MM.1S (cell line): Measurements from ENCODE around the gene TMEM38B.

Source experiments
- DNase-seq: peaks from one replicate; pipeline ENCODE4 v3.0.0-alpha.2; 2015
- H2AFZ ChIP-seq: fragments of 300-600 bp; sonication (generic); 2 replicates; pipeline ENCODE4 v1.6.0; 2016; ENCODE audit warnings: antibody characterized with exemption, low read length
- H3F3A ChIP-seq: fragments of 300-600 bp; sonication (generic); 2 replicates; pipeline ENCODE4 v1.6.1; 2016; ENCODE audit warnings: mild to moderate bottlenecking, antibody characterized with exemption, low read length, moderate library complexity, mixed read lengths; ENCODE audit not compliant: insufficient read depth
- H3K27ac ChIP-seq: fragments of 300-600 bp; sonication (generic); 2 replicates; pipeline ENCODE4 v1.5.1; 2016; ENCODE audit warnings: mild to moderate bottlenecking, low read length
- H3K27me3 ChIP-seq: fragments of 300-600 bp; sonication (generic); replicated peaks from 2 replicates; pipeline ENCODE4 v1.6.0; 2016; ENCODE audit warnings: low read length; ENCODE audit not compliant: insufficient read depth
- H3K36me3 ChIP-seq: fragments of 300-600 bp; sonication (generic); replicated peaks from 2 replicates; pipeline ENCODE4 v1.6.1; 2016; ENCODE audit warnings: mild to moderate bottlenecking, low read length, mixed read lengths; ENCODE audit not compliant: insufficient read depth
- H3K4me1 ChIP-seq: fragments of 300-600 bp; sonication (generic); 2 replicates; pipeline ENCODE4 v1.6.1; 2016; ENCODE audit warnings: low read length, mixed read lengths
- H3K4me2 ChIP-seq: fragments of 300-600 bp; sonication (generic); 2 replicates; pipeline ENCODE4 v1.6.0; 2016; ENCODE audit warnings: low read depth, low read length
- H3K4me3 ChIP-seq: fragments of 300-600 bp; sonication (generic); 2 replicates; pipeline ENCODE4 v1.5.1; 2016; ENCODE audit warnings: low read length, mixed read lengths
- H3K79me2 ChIP-seq: fragments of 300-600 bp; sonication (generic); 2 replicates; pipeline ENCODE4 v1.6.1; 2016; ENCODE audit warnings: mixed run types, low read length, mixed read lengths
- H3K9ac ChIP-seq: fragments of 300-600 bp; sonication (generic); 2 replicates; pipeline ENCODE4 v1.6.1; 2016; ENCODE audit warnings: low read length, mixed read lengths
- H3K9me2 ChIP-seq: fragments of 300-600 bp; sonication (generic); replicated peaks from 2 replicates; pipeline ENCODE4 v1.6.1; 2016; ENCODE audit warnings: mild to moderate bottlenecking, low read length, mixed read lengths; ENCODE audit not compliant: insufficient read depth
- H3K9me3 ChIP-seq: fragments of 300-600 bp; sonication (generic); replicated peaks from 2 replicates; pipeline ENCODE4 v1.6.1; 2016; ENCODE audit warnings: mild to moderate bottlenecking, low read length, mixed read lengths; ENCODE audit not compliant: insufficient read depth
- H4K20me1 ChIP-seq: fragments of 300-600 bp; sonication (generic); 2 replicates; pipeline ENCODE4 v1.6.1; 2016; ENCODE audit warnings: mild to moderate bottlenecking, low read length, moderate library complexity, mixed read lengths; ENCODE audit not compliant: insufficient read depth
- CTCF ChIP-seq: fragments of 300-600 bp; sonication (generic); IDR thresholded peaks from 2 replicates; pipeline ENCODE4 v1.5.1; 2016; ENCODE audit warnings: antibody characterized with exemption, low read length, mixed read lengths
- EZH2 ChIP-seq: fragments of 300-600 bp; sonication (generic); optimal IDR thresholded peaks from 2 replicates; pipeline ENCODE3; 2017; ENCODE audit warnings: low read depth, mild to moderate bottlenecking, antibody characterized with exemption, low read length, mixed read lengths
- EZH2phosphoT487 ChIP-seq: fragments of 300-600 bp; sonication (generic); IDR thresholded peaks from 2 replicates; pipeline ENCODE4 v1.6.1; 2018; ENCODE audit warnings: antibody characterized with exemption, low read length

TMEM38B gene

GRCh38 chr9:105676351-105676923 is 17.9 kb upstream of the TMEM38B start:
- no peak overlapping the region for H3K27ac ChIP-seq
- DNase-seq: no peak
- no peaks in the 10 kb centered on the region for H3K27me3 ChIP-seq
- no peak overlapping the region for H2AFZ ChIP-seq
- no peaks in the 10 kb centered on the region for H3K9me2 ChIP-seq
- no peaks in the 10 kb centered on the region for H3F3A ChIP-seq
- H4K20me1 ChIP-seq: no peaks in the 10 kb centered on the region
- H3K36me3 ChIP-seq: no peaks in the 10 kb centered on the region
- no peak overlapping the region for H3K4me2 ChIP-seq
- no peaks in the 10 kb centered on the region for H3K9me3 ChIP-seq
- no peak overlapping the region for H3K4me3 ChIP-seq
- H3K79me2 ChIP-seq: no peaks in the 10 kb centered on the region
- no peak overlapping the region for H3K9ac ChIP-seq
- H3K4me1 ChIP-seq: 0 out of 2 replicates have a peak, but pooled peaks cover 4% of the 10 kb centered on the region
- TF ChIP-seq CTCF (no peak), EZH2 (no peak), EZH2phosphoT487 (no peak)

- TF ChIP-seq EZH2phosphoT487 (no peak), CTCF (no peak), EZH2 (no peak)
- no peak overlapping the region for H3K9ac ChIP-seq
- H3K9me3 ChIP-seq: no peaks in the 10 kb centered on the region
- H3K9me2 ChIP-seq: no peaks in the 10 kb centered on the region
- no peaks in the 10 kb centered on the region for H3K79me2 ChIP-seq
- no peak overlapping the region for H2AFZ ChIP-seq
- H3K4me2 ChIP-seq: no peak overlapping the region
- H3K36me3 ChIP-seq: no peaks in the 10 kb centered on the region
- H3F3A ChIP-seq: no peaks in the 10 kb centered on the region
- no peak overlapping the region for H3K27ac ChIP-seq
- no peak overlapping the region for H3K4me3 ChIP-seq
- H3K4me1 ChIP-seq: no peaks in the 10 kb centered on the region
- H3K27me3 ChIP-seq: no peaks in the 10 kb centered on the region
- H4K20me1 ChIP-seq: no peaks in the 10 kb centered on the region
- no peak for DNase-seq
Measured at GRCh38 chr9:105678163-105678562, 16.2 kb upstream of the TMEM38B start.

GRCh38 chr9:105678781-105679180 is 15.6 kb upstream of the TMEM38B start:
- H3K79me2 ChIP-seq: no peaks in the 10 kb centered on the region
- no peak overlapping the region for H3K9ac ChIP-seq
- H2AFZ ChIP-seq: no peak overlapping the region
- no peaks in the 10 kb centered on the region for H3K27me3 ChIP-seq
- no peak for DNase-seq
- no peaks in the 10 kb centered on the region for H3K36me3 ChIP-seq
- H3K4me2 ChIP-seq: no peak overlapping the region
- no peaks in the 10 kb centered on the region for H3K4me1 ChIP-seq
- no peaks in the 10 kb centered on the region for H4K20me1 ChIP-seq
- TF ChIP-seq EZH2phosphoT487: no peak
- TF ChIP-seq CTCF: no peak
- no peak for TF ChIP-seq EZH2
- H3K9me2 ChIP-seq: no peaks in the 10 kb centered on the region
- H3K9me3 ChIP-seq: no peaks in the 10 kb centered on the region
- H3K27ac ChIP-seq: no peak overlapping the region
- H3K4me3 ChIP-seq: no peak overlapping the region
- no peaks in the 10 kb centered on the region for H3F3A ChIP-seq
